Activated gamma-delta T cell (primary cell): ENCODE data around the gene ZC3H18.

Experiments
- DNase-seq: peaks from one replicate; lab custom pipeline; 2025; lab: John Stamatoyannopoulos, UW
- total RNA-seq, 2 donors: gene quantifications; one replicate each; lab custom pipeline; 2026; lab: John Stamatoyannopoulos, UW

The ZC3H18 gene
- total RNA-seq: 99.3 to 104 reads per million in 2 donors

GRCh38 chr16:88569985-88570690 lies at the start of gene ZC3H18:
TSS of gene ZC3H18 (plus strand) at chr16:88570403. CDS start at chr16:88577124, 6,721 bp downstream.
- peak; percentile 98 for DNase-seq

- no peak for DNase-seq
These were observed 48.5 kb upstream of the ZC3H18 start for GRCh38 chr16:88521674-88522073.

- DNase-seq: no peak
These were observed 47.8 kb upstream of the ZC3H18 start for GRCh38 chr16:88522276-88522949.

GRCh38 chr16:88523309-88524161 lies 46.7 kb upstream of the ZC3H18 start:
- no peak for DNase-seq

GRCh38 chr16:88524274-88524972 lies 45.8 kb upstream of the ZC3H18 start:
- no peak for DNase-seq

- no peak for DNase-seq
These were observed 45.1 kb upstream of the ZC3H18 start for GRCh38 chr16:88524973-88525662.

- no peak for DNase-seq
These were observed 44.6 kb upstream of the ZC3H18 start for GRCh38 chr16:88525663-88525990.

GRCh38 chr16:88526008-88526905 lies 43.9 kb upstream of the ZC3H18 start:
- no peak for DNase-seq

DNA sequence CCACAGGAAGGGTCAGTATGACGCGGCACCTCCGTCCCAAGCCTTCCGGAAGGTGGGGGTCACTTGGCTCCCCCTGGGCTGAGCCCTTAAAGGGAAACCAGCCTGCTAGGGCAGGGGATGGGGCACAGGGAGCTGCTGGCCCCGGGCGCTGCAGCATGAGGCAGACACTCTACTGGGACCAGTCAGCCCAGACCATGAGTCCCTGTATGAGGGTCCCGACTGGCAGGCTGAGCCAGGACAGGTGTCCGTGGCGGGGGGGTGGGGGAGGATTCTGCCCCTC lies 43.4 kb upstream of the ZC3H18 start:
- no peak for DNase-seq

- DNase-seq: peak; percentile 39
These were observed 42.8 kb upstream of the ZC3H18 start for GRCh38 chr16:88527186-88527936.

DNA sequence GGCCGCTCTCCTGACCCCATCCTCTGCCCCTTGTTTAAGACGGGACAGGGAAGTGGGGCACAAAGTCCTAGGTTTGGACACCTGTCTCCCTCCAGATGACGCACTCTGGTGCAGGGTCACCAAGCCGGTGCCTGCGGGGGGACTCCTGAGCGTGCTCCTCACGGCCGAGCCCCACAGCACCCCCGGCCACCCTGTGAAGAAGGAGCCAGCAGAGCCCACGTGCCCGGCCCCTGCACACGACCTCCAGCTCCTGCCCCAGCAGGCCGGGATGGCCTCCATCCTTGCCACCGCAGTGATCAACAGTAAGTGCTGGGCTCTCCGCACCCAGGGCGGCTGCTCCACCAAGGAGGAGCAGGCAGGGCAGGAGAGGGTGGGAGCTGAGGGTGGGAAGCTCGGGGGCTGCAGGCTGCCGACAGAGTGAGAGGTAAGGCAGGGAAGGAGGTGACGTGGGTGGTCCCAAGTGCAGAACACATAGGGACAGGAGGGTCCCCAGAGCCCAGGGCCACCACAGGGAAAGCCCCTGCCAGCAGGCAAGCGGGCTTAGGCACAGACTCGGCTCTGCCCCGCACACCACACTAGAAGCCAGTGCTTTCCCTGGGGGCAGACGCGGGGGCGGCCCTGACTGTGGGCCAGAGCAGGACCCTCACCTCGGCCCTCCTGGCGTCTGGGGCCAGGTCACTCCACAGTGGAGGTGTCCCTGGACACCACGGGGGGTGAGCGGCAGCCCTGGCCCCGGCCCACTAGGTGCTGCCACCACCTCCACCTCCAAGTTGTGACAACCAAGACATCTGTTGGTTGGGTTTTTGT lies 42.1 kb upstream of the ZC3H18 start:
- no peak for DNase-seq

GRCh38 chr16:88528902-88529318 lies 41.3 kb upstream of the ZC3H18 start:
- DNase-seq: no peak

DNA sequence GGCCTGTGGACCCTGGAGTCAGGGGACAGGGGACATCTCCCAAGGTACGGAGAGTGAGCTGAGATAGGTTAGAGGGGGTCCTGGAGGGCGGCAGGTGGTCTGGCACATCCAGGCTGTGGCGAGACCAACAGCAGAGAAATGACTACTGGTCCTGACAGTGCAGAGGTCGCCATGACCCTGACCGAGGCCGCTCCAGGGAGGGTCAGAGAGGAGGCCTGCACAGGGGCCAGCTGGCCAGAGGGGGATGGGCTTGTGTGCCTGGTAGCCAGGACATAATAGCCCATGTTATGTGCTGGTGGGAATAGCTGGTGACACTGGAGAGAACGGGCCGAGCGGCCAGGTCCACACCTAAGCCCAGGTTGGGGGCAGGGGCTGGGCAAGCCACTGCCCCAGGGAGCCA lies 40.6 kb upstream of the ZC3H18 start:
- no peak for DNase-seq

GRCh38 chr16:88530051-88530857 lies 39.9 kb upstream of the ZC3H18 start:
- DNase-seq: no peak

GRCh38 chr16:88530858-88531203 lies 39.4 kb upstream of the ZC3H18 start:
- no peak for DNase-seq

DNA sequence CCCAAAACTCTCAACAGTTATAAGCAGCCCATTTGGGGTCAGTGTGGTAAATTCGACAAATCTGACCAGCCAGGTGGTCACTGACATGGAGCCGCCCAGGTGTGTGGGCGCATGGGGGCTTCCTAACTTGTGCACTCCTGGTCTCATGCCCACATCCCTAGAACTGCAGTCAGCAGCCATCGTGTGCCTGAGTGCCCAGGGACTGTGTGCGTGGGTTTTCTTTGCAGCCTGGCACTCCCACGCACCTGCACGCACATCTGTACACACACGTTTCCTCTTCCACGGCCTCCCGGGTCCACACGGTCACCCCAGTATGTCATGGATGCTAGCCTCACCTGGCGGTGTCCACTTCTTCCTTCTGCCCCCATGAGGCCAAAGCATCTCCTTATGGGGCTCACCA lies 38.9 kb upstream of the ZC3H18 start:
- no peak for DNase-seq

- DNase-seq: no peak
These were observed 38.2 kb upstream of the ZC3H18 start for GRCh38 chr16:88531931-88532433.
